GM21423 (cell line): ENCODE results near the gene EVX2.

Experiments used
- ATAC-seq: cut with Tn5 transposase; IDR thresholded peaks from one replicate; pipeline ENCODE4 v1.9.1; 2021; ENCODE audit warnings: mild to moderate bottlenecking, moderate library complexity; ENCODE audit not compliant: unreplicated experiment

The EVX2 gene

GRCh38 chr2:176096986-176097819 lies 13.4 kb upstream of the EVX2 start:
- ATAC-seq = peak; percentile 80

GRCh38 chr2:176096243-176096985 lies 12.7 kb upstream of the EVX2 start:
- no peak for ATAC-seq

GRCh38 chr2:176095421-176095820 lies 11.7 kb upstream of the EVX2 start:
- ATAC-seq = no peak

- no peak for ATAC-seq
Measured at GRCh38 chr2:176094349-176094748, 10.6 kb upstream of the EVX2 start.

- ATAC-seq = no peak
Measured at GRCh38 chr2:176093898-176094249, 10.1 kb upstream of the EVX2 start.

- no peak for ATAC-seq
Measured at GRCh38 chr2:176093145-176093897, 9.6 kb upstream of the EVX2 start.

- no peak for ATAC-seq
Measured at GRCh38 chr2:176092270-176093144, 8.7 kb upstream of the EVX2 start, which contains the start of gene HOXD13. Gene HOXD13, plus strand, starts transcription at chr2:176092721. Its CDS starts 170 bp downstream, at chr2:176092891.

GRCh38 chr2:176091329-176092258 lies 7.8 kb upstream of the EVX2 start:
- no peak for ATAC-seq

- no peak for ATAC-seq
Measured at GRCh38 chr2:176090862-176091261, 7.1 kb upstream of the EVX2 start.

GRCh38 chr2:176089843-176090395 lies 6.2 kb upstream of the EVX2 start:
- ATAC-seq = no peak

- ATAC-seq = no peak
Measured at GRCh38 chr2:176088937-176089842, 5.4 kb upstream of the EVX2 start.

- no peak for ATAC-seq
Measured at GRCh38 chr2:176088048-176088936, 4.5 kb upstream of the EVX2 start.

GRCh38 chr2:176087330-176088047 lies 3.7 kb upstream of the EVX2 start:
- no peak for ATAC-seq

GRCh38 chr2:176085861-176086771 lies 2.4 kb upstream of the EVX2 start:
- no peak for ATAC-seq

GRCh38 chr2:176085120-176085788 lies 1.5 kb upstream of the EVX2 start:
- ATAC-seq = no peak
